ENCODE data around the gene SPATA24. TPM values are rescaled to one million over a fixed set of nuclear protein-coding genes. Genes with fewer than 3 reads are reported as not detected.
"Not testable (repeated sequence)": the region's sequence is repeated elsewhere in the genome, so short reads cannot be mapped to it uniquely, and the experiment has no call there.

SPATA24 gene
- total RNA-seq, 1 experiment from 2014 or later: 3.1 TPM

DNA sequence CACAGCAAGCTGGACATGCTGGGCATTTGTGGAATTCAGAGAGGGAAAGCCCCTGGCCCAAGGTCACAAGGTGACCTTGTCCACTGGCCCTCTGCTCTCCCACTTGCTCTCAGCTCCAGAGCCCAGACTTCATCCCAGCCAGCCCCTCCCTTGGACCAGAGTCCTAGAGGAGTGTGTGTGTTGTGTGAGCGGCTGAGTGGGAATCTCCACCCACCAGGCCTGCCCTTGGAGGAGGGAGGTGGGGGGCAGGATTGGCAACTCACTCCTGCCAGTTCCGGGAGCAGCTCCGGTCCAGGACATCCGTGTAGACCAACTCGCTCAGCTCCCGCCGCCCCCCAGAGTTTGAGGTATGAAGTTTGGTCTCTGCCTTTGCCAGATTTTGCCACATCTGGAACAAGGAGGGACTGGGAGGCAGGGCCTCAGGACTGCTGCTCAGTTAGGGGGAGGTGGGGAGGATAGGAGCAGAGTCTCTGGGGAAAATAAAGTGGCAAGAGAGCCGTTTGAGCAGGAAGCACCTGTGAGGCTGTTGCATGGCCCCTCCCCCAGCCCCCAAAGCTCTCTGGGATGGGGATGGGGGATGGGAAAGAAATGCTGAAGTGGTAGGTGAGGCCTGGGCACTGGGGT lies 15.6 kb downstream of the SPATA24 start:
- H3K4me3 ChIP-seq (replicated peaks in 1 of 2; ENCODE audit: low read depth in 1 of 2, low read length in 2 of 2): no peak overlapping the region
- RAD21 ChIA-PET (ENCODE audit: low non-redundant PET in 1 of 2, low total read pairs in 2 of 2, uncharacterized antibody in 2 of 2, unreplicated experiment in 2 of 2): interaction anchor here in 1 of 2 experiments (1.0 kb wide), 1 partner anchor 46 kb away, joined by 5 read pairs; no protein-coding TSS in a partner anchor
- H3K36me3 ChIP-seq (ENCODE audit: control insufficient read depth in 1 of 2, insufficient read depth in 2 of 2, low read length in 2 of 2): no peaks in the 10 kb centered on the region
- ATAC-seq: no peak
- POLR2A ChIA-PET: no interaction called here
- peaks cover 3% of the 10 kb centered on the region; the same call in 1 of the 2 replicates for H3K79me2 ChIP-seq (ENCODE audit: insufficient read depth, low read length)
- H3K27me3 ChIP-seq (ENCODE audit: insufficient read depth, low read length): no peaks in the 10 kb centered on the region
- H3K27ac ChIP-seq (ENCODE audit: low read depth, low read length): no peak overlapping the region
- CTCF ChIA-PET: no interaction called here
- intact Hi-C loops (cut with micrococcal nuclease): no loop called here
- no peaks in the 10 kb centered on the region for H3K9me3 ChIP-seq (ENCODE audit: control insufficient read depth in 1 of 2, insufficient read depth in 1 of 2, low read depth in 1 of 2, low read length in 2 of 2)
- no peak for TF ChIP-seq EZH2 (IDR thresholded peaks at IDR 0.05)
- DNase-seq (ENCODE audit: low read depth, low spot score): no peak
- no peaks in the 10 kb centered on the region for H4K20me1 ChIP-seq (ENCODE audit: insufficient read depth)
- 0 out of 2 replicates have a peak overlapping the region, but pooled peaks have one; percentile 6 for H3K9ac ChIP-seq (ENCODE audit: low read length)
- H3K4me2 ChIP-seq (ENCODE audit: low read length): no peak overlapping the region
- peaks cover 17 to 33% of the 10 kb centered on the region in 2 experiments for H3K4me1 ChIP-seq (ENCODE audit: control insufficient read depth in 1 of 2, insufficient read depth in 2 of 2, low read length in 2 of 2)
- BruUV-seq (replicated peaks): no TSS peak
- no peak overlapping the region for H2AFZ ChIP-seq (ENCODE audit: low read depth, low read length, poor library complexity, severe bottlenecking)
- H3K9me2 ChIP-seq (ENCODE audit: insufficient read depth): no peaks in the 10 kb centered on the region

DNA sequence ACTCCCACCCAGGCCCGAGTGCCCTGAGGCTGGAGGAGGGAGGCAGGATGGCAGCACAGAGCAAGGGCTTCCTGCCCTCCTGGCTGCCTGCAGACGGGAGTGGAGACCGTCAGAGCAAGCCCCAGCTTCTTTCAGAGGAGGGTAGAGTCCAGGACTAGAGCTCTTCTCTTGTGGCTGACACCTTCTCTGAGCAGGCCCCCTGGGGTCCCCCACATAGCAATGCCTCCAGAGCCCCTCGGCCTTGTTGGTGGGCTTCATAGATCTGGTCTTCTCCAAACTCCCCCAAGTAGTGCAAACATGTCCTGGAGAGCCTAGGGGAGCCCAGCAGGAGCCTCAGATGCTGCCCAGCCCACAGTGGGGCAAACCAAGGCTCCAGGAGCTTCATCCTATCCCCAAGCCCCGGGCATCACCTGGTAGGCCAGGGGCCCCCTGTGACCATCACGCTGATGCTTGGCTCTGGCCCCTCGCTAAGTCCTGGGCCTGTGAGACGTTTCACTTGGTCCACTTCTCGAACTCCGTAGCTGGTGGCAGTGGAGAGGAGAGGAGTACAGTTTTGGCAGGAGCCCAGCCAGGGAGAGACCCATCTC lies 16.2 kb downstream of the SPATA24 start:
- no peak for ATAC-seq
- H3K4me3 ChIP-seq (replicated peaks in 1 of 2; ENCODE audit: low read depth in 1 of 2, low read length in 2 of 2): no peak overlapping the region
- BruUV-seq (replicated peaks): no TSS peak
- ChIA-PET RAD21 (ENCODE audit: low non-redundant PET in 1 of 2, low total read pairs in 2 of 2, uncharacterized antibody in 2 of 2, unreplicated experiment in 2 of 2) (interaction anchor here in 1 of 2 experiments (1.0 kb wide), 1 partner anchor 45 kb away, joined by 5 read pairs; no protein-coding TSS in a partner anchor), POLR2A (no interaction called here), CTCF (no interaction called here)
- intact Hi-C loops (cut with micrococcal nuclease): no loop called here
- no peaks in the 10 kb centered on the region for H3K36me3 ChIP-seq (ENCODE audit: control insufficient read depth in 1 of 2, insufficient read depth in 2 of 2, low read length in 2 of 2)
- H3K27ac ChIP-seq (ENCODE audit: low read depth, low read length): no peak overlapping the region
- no peak for TF ChIP-seq FOSL1 (IDR thresholded peaks at IDR 0.05; ENCODE audit: low read depth)
- TF ChIP-seq CBX3 (IDR thresholded peaks at IDR 0.05; ENCODE audit: low read depth): no peak
- no peak for TF ChIP-seq EZH2phosphoT487 (IDR thresholded peaks at IDR 0.05; ENCODE audit: borderline replicate concordance)
- TF ChIP-seq POLR2AphosphoS5 (IDR thresholded peaks at IDR 0.05; ENCODE audit: low read depth, low read length): no peak
- TF ChIP-seq, protein P1, sequence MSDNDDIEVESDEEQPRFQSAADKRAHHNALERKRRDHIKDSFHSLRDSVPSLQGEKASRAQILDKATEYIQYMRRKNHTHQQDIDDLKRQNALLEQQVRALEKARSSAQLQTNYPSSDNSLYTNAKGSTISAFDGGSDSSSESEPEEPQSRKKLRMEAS (IDR thresholded peaks at IDR 0.05): no peak
- TF ChIP-seq ZNF274 (IDR thresholded peaks at IDR 0.05; ENCODE audit: low read depth, low read length): no peak
- no peak for TF ChIP-seq SRF (IDR thresholded peaks at IDR 0.05; ENCODE audit: low read depth)
- no peak for TF ChIP-seq JUND (IDR thresholded peaks at IDR 0.05)
- no peak for TF ChIP-seq CTCF (IDR thresholded peaks at IDR 0.05 in 2 of 3, conservative IDR thresholded peaks at IDR 0.05 in 1 of 3; ENCODE audit: borderline replicate concordance in 1 of 3, insufficient read depth in 1 of 3, low read depth in 2 of 3, low read length in 2 of 3)
- TF ChIP-seq CEBPB (IDR thresholded peaks at IDR 0.05; ENCODE audit: low read depth): no peak
- TF ChIP-seq SP1 (IDR thresholded peaks at IDR 0.05; ENCODE audit: low read depth): no peak
- TF ChIP-seq SIN3A (IDR thresholded peaks at IDR 0.05; ENCODE audit: low read depth): no peak
- H3K9ac ChIP-seq (ENCODE audit: low read length): no peak overlapping the region
- H3K4me2 ChIP-seq (ENCODE audit: low read length): no peak overlapping the region
- no peaks in the 10 kb centered on the region for H4K20me1 ChIP-seq (ENCODE audit: insufficient read depth)
- no peaks in the 10 kb centered on the region for H3K27me3 ChIP-seq (ENCODE audit: insufficient read depth, low read length)
- no peaks in the 10 kb centered on the region; the same call in 1 of the 2 replicates for H3K79me2 ChIP-seq (ENCODE audit: insufficient read depth, low read length)
- no peaks in the 10 kb centered on the region for H3K9me2 ChIP-seq (ENCODE audit: insufficient read depth)
- no peak for DNase-seq (ENCODE audit: low read depth, low spot score)
- H3K9me3 ChIP-seq (ENCODE audit: control insufficient read depth in 1 of 2, insufficient read depth in 1 of 2, low read depth in 1 of 2, low read length in 2 of 2): no peaks in the 10 kb centered on the region
- no peak overlapping the region for H2AFZ ChIP-seq (ENCODE audit: low read depth, low read length, poor library complexity, severe bottlenecking)
- peaks cover 18 to 27% of the 10 kb centered on the region in 2 experiments for H3K4me1 ChIP-seq (ENCODE audit: control insufficient read depth in 1 of 2, insufficient read depth in 2 of 2, low read length in 2 of 2)

GRCh38 chr5:139386956-139387355 lies 16.9 kb downstream of the SPATA24 start:
- ATAC-seq; RAD21 ChIA-PET (ENCODE audit: low non-redundant PET in 1 of 2, low total read pairs in 2 of 2, uncharacterized antibody in 2 of 2, unreplicated experiment in 2 of 2); H3K4me2 ChIP-seq (ENCODE audit: low read length); H3K9me3 ChIP-seq (ENCODE audit: control insufficient read depth in 1 of 2, insufficient read depth in 1 of 2, low read depth in 1 of 2, low read length in 2 of 2); H2AFZ ChIP-seq (ENCODE audit: low read depth, low read length, poor library complexity, severe bottlenecking); intact Hi-C loops (cut with micrococcal nuclease); H3K27me3 ChIP-seq (ENCODE audit: insufficient read depth, low read length); H3K9me2 ChIP-seq (ENCODE audit: insufficient read depth); H3K79me2 ChIP-seq (ENCODE audit: insufficient read depth, low read length); POLR2A ChIA-PET; H3K36me3 ChIP-seq (ENCODE audit: control insufficient read depth in 1 of 2, insufficient read depth in 2 of 2, low read length in 2 of 2); H3K9ac ChIP-seq (ENCODE audit: low read length); H4K20me1 ChIP-seq (ENCODE audit: insufficient read depth); H3K27ac ChIP-seq (ENCODE audit: low read depth, low read length); BruUV-seq (replicated peaks); CTCF ChIA-PET; DNase-seq (ENCODE audit: low read depth, low spot score); H3K4me3 ChIP-seq (replicated peaks in 1 of 2; ENCODE audit: low read depth in 1 of 2, low read length in 2 of 2): not testable (repeated sequence)
- peaks cover 18 to 25% of the 10 kb centered on the region in 2 experiments for H3K4me1 ChIP-seq (ENCODE audit: control insufficient read depth in 1 of 2, insufficient read depth in 2 of 2, low read length in 2 of 2)
